ENCODE measurements around the gene URAD.

Gene URAD

DNA sequence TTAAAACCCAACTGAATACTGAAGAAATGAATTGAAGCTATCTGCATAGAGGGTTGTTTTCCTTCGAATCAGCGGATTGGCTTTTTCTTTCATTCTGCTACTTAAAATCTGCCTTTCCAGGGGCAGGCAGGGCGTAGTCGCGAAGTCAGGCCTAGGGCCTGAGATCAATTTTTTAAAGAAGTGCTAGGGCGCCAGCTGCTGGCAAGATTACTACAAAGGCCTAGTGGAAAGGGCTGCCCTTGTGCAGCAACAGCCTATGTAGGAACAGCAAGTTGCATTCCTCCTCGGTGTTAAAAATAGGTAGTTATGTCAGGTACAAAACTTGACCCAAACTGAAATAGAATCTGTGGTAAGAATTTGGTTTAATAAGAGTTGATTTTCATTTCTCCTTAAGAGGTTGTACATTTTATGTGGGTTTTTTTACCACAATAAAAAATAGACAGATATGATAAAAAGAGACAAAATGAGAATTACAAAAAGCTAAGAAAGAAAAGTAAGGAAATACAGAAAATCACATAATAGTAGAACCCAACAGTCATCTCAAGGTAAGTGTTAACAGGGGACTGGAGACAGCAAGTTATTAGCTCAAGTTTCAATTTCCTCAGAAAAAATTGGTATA lies 9.5 kb upstream of the URAD start:
- Histone ChIP-seq H3K36me3 (replicated peaks; ENCODE audit: low read depth, low read length) (no peaks in the 10 kb centered on the region), H3K27ac (ENCODE audit: low read length) (peak overlapping the region; percentile 43), H3K4me2 (ENCODE audit: low read length) (peak overlapping the region; percentile 28; the same call in 1 of the 2 replicates), H3K27me3 (ENCODE audit: low read depth, low read length) (no peaks in the 10 kb centered on the region), H3K4me3 (ENCODE audit: low read length) (no peak overlapping the region), H3K9ac (ENCODE audit: low read length) (peak overlapping the region; percentile 15), H3K79me2 (ENCODE audit: low read length) (no peaks in the 10 kb centered on the region), H3K9me3 (ENCODE audit: insufficient read depth, low read length) (no peaks in the 10 kb centered on the region), H4K20me1 (ENCODE audit: insufficient read depth, low read length) (no peaks in the 10 kb centered on the region), H2AFZ (ENCODE audit: low read depth, low read length) (peak overlapping the region; percentile 67), H3K4me1 (ENCODE audit: low read length) (peaks cover 11% of the 10 kb centered on the region)
- TF ChIP-seq, protein P1, sequence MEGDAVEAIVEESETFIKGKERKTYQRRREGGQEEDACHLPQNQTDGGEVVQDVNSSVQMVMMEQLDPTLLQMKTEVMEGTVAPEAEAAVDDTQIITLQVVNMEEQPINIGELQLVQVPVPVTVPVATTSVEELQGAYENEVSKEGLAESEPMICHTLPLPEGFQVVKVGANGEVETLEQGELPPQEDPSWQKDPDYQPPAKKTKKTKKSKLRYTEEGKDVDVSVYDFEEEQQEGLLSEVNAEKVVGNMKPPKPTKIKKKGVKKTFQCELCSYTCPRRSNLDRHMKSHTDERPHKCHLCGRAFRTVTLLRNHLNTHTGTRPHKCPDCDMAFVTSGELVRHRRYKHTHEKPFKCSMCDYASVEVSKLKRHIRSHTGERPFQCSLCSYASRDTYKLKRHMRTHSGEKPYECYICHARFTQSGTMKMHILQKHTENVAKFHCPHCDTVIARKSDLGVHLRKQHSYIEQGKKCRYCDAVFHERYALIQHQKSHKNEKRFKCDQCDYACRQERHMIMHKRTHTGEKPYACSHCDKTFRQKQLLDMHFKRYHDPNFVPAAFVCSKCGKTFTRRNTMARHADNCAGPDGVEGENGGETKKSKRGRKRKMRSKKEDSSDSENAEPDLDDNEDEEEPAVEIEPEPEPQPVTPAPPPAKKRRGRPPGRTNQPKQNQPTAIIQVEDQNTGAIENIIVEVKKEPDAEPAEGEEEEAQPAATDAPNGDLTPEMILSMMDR (IDR thresholded peaks at IDR 0.05; ENCODE audit: low read depth, low read length), result peak; percentile 94
- TF ChIP-seq EZH2phosphoT487 (IDR thresholded peaks at IDR 0.05; ENCODE audit: low read depth), result no peak

DNA sequence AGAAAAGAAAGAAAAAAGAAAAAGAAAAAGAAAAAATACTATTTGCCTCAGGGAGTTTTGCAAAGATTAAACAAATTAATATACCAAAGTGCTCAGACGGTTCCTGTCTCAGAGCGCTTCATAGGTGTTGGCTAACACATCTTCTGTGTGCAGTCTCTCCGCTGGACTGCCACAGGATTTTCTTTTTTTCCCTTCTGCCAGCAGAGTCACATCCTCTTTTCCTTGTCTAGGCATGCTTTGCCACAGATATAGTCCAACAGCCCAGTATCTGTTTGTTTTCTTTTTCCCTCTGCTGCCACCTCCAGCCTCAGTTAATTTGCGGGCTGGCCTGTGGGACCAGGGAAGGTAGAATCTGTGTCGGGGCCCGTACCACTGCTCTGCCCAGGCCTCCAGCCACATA lies 3.4 kb upstream of the URAD start:
- Histone ChIP-seq H3K4me1 (ENCODE audit: low read length) (no peaks in the 10 kb centered on the region), H3K27ac (ENCODE audit: low read length) (no peak overlapping the region), H2AFZ (ENCODE audit: low read depth, low read length) (no peak overlapping the region), H4K20me1 (ENCODE audit: insufficient read depth, low read length) (no peaks in the 10 kb centered on the region), H3K27me3 (ENCODE audit: low read depth, low read length) (no peaks in the 10 kb centered on the region), H3K4me3 (ENCODE audit: low read length) (no peak overlapping the region), H3K36me3 (replicated peaks; ENCODE audit: low read depth, low read length) (no peaks in the 10 kb centered on the region), H3K9me3 (ENCODE audit: insufficient read depth, low read length) (no peaks in the 10 kb centered on the region), H3K4me2 (ENCODE audit: low read length) (no peak overlapping the region), H3K9ac (ENCODE audit: low read length) (no peak overlapping the region), H3K79me2 (ENCODE audit: low read length) (no peaks in the 10 kb centered on the region)
- TF ChIP-seq, protein P1 (IDR thresholded peaks at IDR 0.05; ENCODE audit: low read depth, low read length), result no peak
- TF ChIP-seq EZH2phosphoT487 (IDR thresholded peaks at IDR 0.05; ENCODE audit: low read depth), result no peak

DNA sequence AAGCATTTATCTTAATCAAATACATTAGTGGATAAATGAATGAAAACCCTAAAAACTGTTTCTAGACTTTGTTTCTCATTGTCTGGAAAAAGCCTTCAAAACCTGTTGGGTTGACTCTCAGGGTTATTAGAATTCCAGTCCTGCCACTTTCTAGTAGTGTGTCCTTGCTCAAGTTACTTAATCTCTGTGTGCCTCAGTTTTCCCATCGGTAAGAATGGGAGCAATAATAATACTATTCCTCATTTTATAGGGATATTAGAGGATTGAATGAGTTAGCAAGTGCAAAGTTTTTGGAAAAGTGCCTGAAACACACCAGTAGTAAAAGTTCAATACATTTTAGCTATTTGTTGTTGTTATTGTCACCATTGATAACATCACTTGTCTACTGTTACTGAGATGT lies 2.9 kb downstream of the URAD start:
- Histone ChIP-seq H4K20me1 (ENCODE audit: insufficient read depth, low read length) (no peaks in the 10 kb centered on the region), H3K9me3 (ENCODE audit: insufficient read depth, low read length) (no peaks in the 10 kb centered on the region), H3K4me1 (ENCODE audit: low read length) (0 out of 2 replicates have a peak, but pooled peaks cover 5% of the 10 kb centered on the region), H3K9ac (ENCODE audit: low read length) (no peak overlapping the region), H3K27me3 (ENCODE audit: low read depth, low read length) (peaks cover 11% of the 10 kb centered on the region), H3K4me3 (ENCODE audit: low read length) (no peak overlapping the region), H3K27ac (ENCODE audit: low read length) (no peak overlapping the region), H2AFZ (ENCODE audit: low read depth, low read length) (no peak overlapping the region), H3K4me2 (ENCODE audit: low read length) (no peak overlapping the region), H3K36me3 (replicated peaks; ENCODE audit: low read depth, low read length) (no peaks in the 10 kb centered on the region), H3K79me2 (ENCODE audit: low read length) (no peaks in the 10 kb centered on the region)
- TF ChIP-seq, protein P1 (IDR thresholded peaks at IDR 0.05; ENCODE audit: low read depth, low read length), result no peak
- TF ChIP-seq EZH2phosphoT487 (IDR thresholded peaks at IDR 0.05; ENCODE audit: low read depth), result no peak

DNA sequence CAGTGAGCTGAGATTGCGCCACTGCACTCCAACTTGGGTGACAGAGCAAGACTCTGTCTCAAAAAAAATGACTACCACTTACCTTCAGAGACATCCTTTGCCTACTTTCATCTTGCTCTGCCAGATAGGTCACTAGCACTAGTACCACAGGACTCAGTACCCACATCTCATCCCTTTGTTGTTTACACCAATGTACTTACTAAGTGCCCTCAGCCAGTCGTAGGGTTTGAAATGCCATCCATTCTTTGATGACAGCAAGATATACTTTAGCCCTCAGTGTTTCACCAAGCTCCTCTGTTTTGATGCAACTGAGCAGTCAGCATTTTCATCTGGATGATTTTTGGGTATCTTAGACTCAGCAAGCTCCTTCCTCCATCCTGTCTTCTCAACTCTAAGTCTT lies 6.1 kb downstream of the URAD start:
- Histone ChIP-seq H2AFZ (ENCODE audit: low read depth, low read length) (no peak overlapping the region), H3K27me3 (ENCODE audit: low read depth, low read length) (peaks cover 11% of the 10 kb centered on the region), H3K4me2 (ENCODE audit: low read length) (no peak overlapping the region), H3K4me3 (ENCODE audit: low read length) (no peak overlapping the region), H4K20me1 (ENCODE audit: insufficient read depth, low read length) (no peaks in the 10 kb centered on the region), H3K9ac (ENCODE audit: low read length) (no peak overlapping the region), H3K36me3 (replicated peaks; ENCODE audit: low read depth, low read length) (no peaks in the 10 kb centered on the region), H3K9me3 (ENCODE audit: insufficient read depth, low read length) (no peaks in the 10 kb centered on the region), H3K4me1 (ENCODE audit: low read length) (0 out of 2 replicates have a peak, but pooled peaks cover 5% of the 10 kb centered on the region), H3K79me2 (ENCODE audit: low read length) (no peaks in the 10 kb centered on the region), H3K27ac (ENCODE audit: low read length) (no peak overlapping the region)
- TF ChIP-seq EZH2phosphoT487 (IDR thresholded peaks at IDR 0.05; ENCODE audit: low read depth), result no peak
